NB4 (cell line): ENCODE measurements around the gene DDX5.

Source experiments
- CTCF ChIP-seq: IDR thresholded peaks from one replicate; pipeline ENCODE4 v1.5.1; 2012; ENCODE audit warnings: low read depth, low read length
- MAX ChIP-seq: IDR thresholded peaks from 2 replicates; pipeline ENCODE4 v1.6.1; 2011; ENCODE audit warnings: low read depth, low read length
- MYC ChIP-seq: IDR thresholded peaks from 2 replicates; pipeline ENCODE4 v1.6.1; 2011; ENCODE audit warnings: low read depth, low read length
- POLR2A ChIP-seq: IDR thresholded peaks from 2 replicates; pipeline ENCODE4 v1.6.1; 2011; ENCODE audit warnings: mild to moderate bottlenecking; ENCODE audit not compliant: insufficient read length; ENCODE audit errors: extremely low read depth

DNA sequence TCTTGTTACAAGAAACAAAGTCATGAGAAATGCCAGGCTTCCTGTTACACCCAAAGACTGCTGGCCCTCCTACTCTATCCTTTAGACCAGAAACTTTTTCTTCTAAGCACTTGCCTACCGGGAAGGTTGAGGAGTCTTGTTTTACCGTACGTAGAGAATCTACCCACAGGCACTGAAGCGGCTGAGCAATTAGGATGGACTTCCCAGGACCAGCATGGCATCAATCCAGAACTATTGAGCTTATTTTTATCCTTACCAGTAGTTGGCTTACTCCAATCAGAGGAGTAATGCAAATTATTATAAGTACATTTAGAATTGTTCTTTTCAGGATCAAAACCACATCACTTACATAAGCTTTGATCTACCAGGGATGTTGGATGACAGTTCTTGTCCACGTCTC lies 26.3 kb upstream of the DDX5 start:
- TF ChIP-seq CTCF (no peak), POLR2A (no peak), MYC (no peak), MAX (no peak)
